GM21390 (cell line): ENCODE data around the gene TLE4.

ENCODE experiments used
- ATAC-seq: cut with Tn5 transposase; IDR thresholded peaks from one replicate; pipeline ENCODE4 v1.9.1; 2021; ENCODE audit not compliant: unreplicated experiment

TLE4 gene

GRCh38 chr9:79684711-79685575 lies 113.2 kb downstream of the TLE4 start:
- no peak for ATAC-seq

GRCh38 chr9:79685577-79685976 lies 113.8 kb downstream of the TLE4 start:
- ATAC-seq = no peak

GRCh38 chr9:79686381-79687130 lies 114.8 kb downstream of the TLE4 start:
- no peak for ATAC-seq

GRCh38 chr9:79687131-79687447 lies 115.3 kb downstream of the TLE4 start:
- ATAC-seq = no peak

- no peak for ATAC-seq
Observed at GRCh38 chr9:79688363-79688762, 116.6 kb downstream of the TLE4 start.

GRCh38 chr9:79689576-79689975 lies 117.8 kb downstream of the TLE4 start:
- ATAC-seq = no peak

- ATAC-seq = no peak
Observed at GRCh38 chr9:79691496-79691895, 119.7 kb downstream of the TLE4 start.

- ATAC-seq = no peak
Observed at GRCh38 chr9:79692857-79693571, 121.2 kb downstream of the TLE4 start.

GRCh38 chr9:79693750-79694149 lies 122.0 kb downstream of the TLE4 start:
- no peak for ATAC-seq

GRCh38 chr9:79694208-79694607 lies 122.4 kb downstream of the TLE4 start:
- ATAC-seq = no peak

GRCh38 chr9:79694676-79695400 lies 123.1 kb downstream of the TLE4 start:
- ATAC-seq = no peak

GRCh38 chr9:79695531-79696175 lies 123.9 kb downstream of the TLE4 start:
- no peak for ATAC-seq

GRCh38 chr9:79698967-79699366 lies 127.2 kb downstream of the TLE4 start:
- ATAC-seq = no peak

GRCh38 chr9:79699479-79699878 lies 127.7 kb downstream of the TLE4 start:
- ATAC-seq = no peak

GRCh38 chr9:79700607-79701360 lies 129.0 kb downstream of the TLE4 start:
- ATAC-seq = no peak

GRCh38 chr9:79701651-79702050 lies 129.9 kb downstream of the TLE4 start:
- no peak for ATAC-seq

GRCh38 chr9:79705704-79706103 lies 133.9 kb downstream of the TLE4 start:
- ATAC-seq = no peak

- ATAC-seq = no peak
Observed at GRCh38 chr9:79706512-79706911, 134.7 kb downstream of the TLE4 start.

GRCh38 chr9:79707589-79707988 lies 135.8 kb downstream of the TLE4 start:
- no peak for ATAC-seq

- no peak for ATAC-seq
Observed at GRCh38 chr9:79708541-79708940, 136.8 kb downstream of the TLE4 start.
